MM.1S (cell line): ENCODE results near the gene PDHA2.

Experiments used
- DNase-seq: peaks from one replicate; pipeline ENCODE4 v3.0.0-alpha.2; 2015
- H2AFZ ChIP-seq: fragments of 300-600 bp; sonication (generic); 2 replicates; pipeline ENCODE4 v1.6.0; 2016; ENCODE audit warnings: antibody characterized with exemption, low read length
- H3F3A ChIP-seq: fragments of 300-600 bp; sonication (generic); 2 replicates; pipeline ENCODE4 v1.6.1; 2016; ENCODE audit warnings: mild to moderate bottlenecking, antibody characterized with exemption, low read length, moderate library complexity, mixed read lengths; ENCODE audit not compliant: insufficient read depth
- H3K27ac ChIP-seq: fragments of 300-600 bp; sonication (generic); 2 replicates; pipeline ENCODE4 v1.5.1; 2016; ENCODE audit warnings: mild to moderate bottlenecking, low read length
- H3K27me3 ChIP-seq: fragments of 300-600 bp; sonication (generic); replicated peaks from 2 replicates; pipeline ENCODE4 v1.6.0; 2016; ENCODE audit warnings: low read length; ENCODE audit not compliant: insufficient read depth
- H3K36me3 ChIP-seq: fragments of 300-600 bp; sonication (generic); replicated peaks from 2 replicates; pipeline ENCODE4 v1.6.1; 2016; ENCODE audit warnings: mild to moderate bottlenecking, low read length, mixed read lengths; ENCODE audit not compliant: insufficient read depth
- H3K4me1 ChIP-seq: fragments of 300-600 bp; sonication (generic); 2 replicates; pipeline ENCODE4 v1.6.1; 2016; ENCODE audit warnings: low read length, mixed read lengths
- H3K4me2 ChIP-seq: fragments of 300-600 bp; sonication (generic); 2 replicates; pipeline ENCODE4 v1.6.0; 2016; ENCODE audit warnings: low read depth, low read length
- H3K4me3 ChIP-seq: fragments of 300-600 bp; sonication (generic); 2 replicates; pipeline ENCODE4 v1.5.1; 2016; ENCODE audit warnings: low read length, mixed read lengths
- H3K79me2 ChIP-seq: fragments of 300-600 bp; sonication (generic); 2 replicates; pipeline ENCODE4 v1.6.1; 2016; ENCODE audit warnings: mixed run types, low read length, mixed read lengths
- H3K9ac ChIP-seq: fragments of 300-600 bp; sonication (generic); 2 replicates; pipeline ENCODE4 v1.6.1; 2016; ENCODE audit warnings: low read length, mixed read lengths
- H3K9me2 ChIP-seq: fragments of 300-600 bp; sonication (generic); replicated peaks from 2 replicates; pipeline ENCODE4 v1.6.1; 2016; ENCODE audit warnings: mild to moderate bottlenecking, low read length, mixed read lengths; ENCODE audit not compliant: insufficient read depth
- H3K9me3 ChIP-seq: fragments of 300-600 bp; sonication (generic); replicated peaks from 2 replicates; pipeline ENCODE4 v1.6.1; 2016; ENCODE audit warnings: mild to moderate bottlenecking, low read length, mixed read lengths; ENCODE audit not compliant: insufficient read depth
- H4K20me1 ChIP-seq: fragments of 300-600 bp; sonication (generic); 2 replicates; pipeline ENCODE4 v1.6.1; 2016; ENCODE audit warnings: mild to moderate bottlenecking, low read length, moderate library complexity, mixed read lengths; ENCODE audit not compliant: insufficient read depth
- CTCF ChIP-seq: fragments of 300-600 bp; sonication (generic); IDR thresholded peaks from 2 replicates; pipeline ENCODE4 v1.5.1; 2016; ENCODE audit warnings: antibody characterized with exemption, low read length, mixed read lengths
- EZH2 ChIP-seq: fragments of 300-600 bp; sonication (generic); optimal IDR thresholded peaks from 2 replicates; pipeline ENCODE3; 2017; ENCODE audit warnings: low read depth, mild to moderate bottlenecking, antibody characterized with exemption, low read length, mixed read lengths
- EZH2phosphoT487 ChIP-seq: fragments of 300-600 bp; sonication (generic); IDR thresholded peaks from 2 replicates; pipeline ENCODE4 v1.6.1; 2018; ENCODE audit warnings: antibody characterized with exemption, low read length

The PDHA2 gene

GRCh38 chr4:95833711-95834194 lies 6.1 kb upstream of the PDHA2 start:
- Histone ChIP-seq H3K79me2 (no peaks in the 10 kb centered on the region), H4K20me1 (no peaks in the 10 kb centered on the region), H3K9me3 (no peaks in the 10 kb centered on the region), H3K27me3 (no peaks in the 10 kb centered on the region), H3K4me1 (no peaks in the 10 kb centered on the region), H3K36me3 (no peaks in the 10 kb centered on the region), H3K27ac (no peak overlapping the region), H3K4me3 (no peak overlapping the region), H3K9me2 (no peaks in the 10 kb centered on the region), H2AFZ (no peak overlapping the region), H3F3A (no peaks in the 10 kb centered on the region), H3K9ac (no peak overlapping the region), H3K4me2 (no peak overlapping the region)
- no peak for DNase-seq
- TF ChIP-seq CTCF (no peak), EZH2 (no peak), EZH2phosphoT487 (no peak)

- no peak overlapping the region for H2AFZ ChIP-seq
- no peaks in the 10 kb centered on the region for H3K9me3 ChIP-seq
- no peaks in the 10 kb centered on the region for H3K36me3 ChIP-seq
- H3K4me1 ChIP-seq = no peaks in the 10 kb centered on the region
- H3K79me2 ChIP-seq = no peaks in the 10 kb centered on the region
- no peak for DNase-seq
- no peaks in the 10 kb centered on the region for H3K9me2 ChIP-seq
- no peak overlapping the region for H3K4me3 ChIP-seq
- TF ChIP-seq CTCF (peak; percentile 18; the same call in 1 of the 2 replicates), EZH2 (no peak), EZH2phosphoT487 (no peak)
- no peaks in the 10 kb centered on the region for H4K20me1 ChIP-seq
- H3K27ac ChIP-seq = no peak overlapping the region
- no peak overlapping the region for H3K4me2 ChIP-seq
- no peaks in the 10 kb centered on the region for H3K27me3 ChIP-seq
- H3K9ac ChIP-seq = no peak overlapping the region
- no peaks in the 10 kb centered on the region for H3F3A ChIP-seq
These were observed 4.2 kb upstream of the PDHA2 start for GRCh38 chr4:95835672-95836071.

- H3K9ac ChIP-seq = no peak overlapping the region
- no peaks in the 10 kb centered on the region for H3K36me3 ChIP-seq
- no peak overlapping the region for H3K27ac ChIP-seq
- no peaks in the 10 kb centered on the region for H3F3A ChIP-seq
- no peaks in the 10 kb centered on the region for H3K4me1 ChIP-seq
- no peak overlapping the region for H3K4me3 ChIP-seq
- no peaks in the 10 kb centered on the region for H3K9me3 ChIP-seq
- H3K4me2 ChIP-seq = no peak overlapping the region
- H2AFZ ChIP-seq = no peak overlapping the region
- DNase-seq = no peak
- no peaks in the 10 kb centered on the region for H3K9me2 ChIP-seq
- H3K27me3 ChIP-seq = no peaks in the 10 kb centered on the region
- no peaks in the 10 kb centered on the region for H4K20me1 ChIP-seq
- TF ChIP-seq EZH2phosphoT487 (no peak), EZH2 (no peak), CTCF (no peak)
- H3K79me2 ChIP-seq = no peaks in the 10 kb centered on the region
These were observed 1.7 kb upstream of the PDHA2 start for GRCh38 chr4:95838192-95838591.
